ENCODE results near the gene DMXL1. TPM values are rescaled to one million over a fixed set of nuclear protein-coding genes. Genes with fewer than 3 reads are reported as not detected.

The DMXL1 gene
- polyA plus RNA-seq, 1 of the 3 experiments (the other 2 are of a cell fraction): 6.6 TPM

DNA sequence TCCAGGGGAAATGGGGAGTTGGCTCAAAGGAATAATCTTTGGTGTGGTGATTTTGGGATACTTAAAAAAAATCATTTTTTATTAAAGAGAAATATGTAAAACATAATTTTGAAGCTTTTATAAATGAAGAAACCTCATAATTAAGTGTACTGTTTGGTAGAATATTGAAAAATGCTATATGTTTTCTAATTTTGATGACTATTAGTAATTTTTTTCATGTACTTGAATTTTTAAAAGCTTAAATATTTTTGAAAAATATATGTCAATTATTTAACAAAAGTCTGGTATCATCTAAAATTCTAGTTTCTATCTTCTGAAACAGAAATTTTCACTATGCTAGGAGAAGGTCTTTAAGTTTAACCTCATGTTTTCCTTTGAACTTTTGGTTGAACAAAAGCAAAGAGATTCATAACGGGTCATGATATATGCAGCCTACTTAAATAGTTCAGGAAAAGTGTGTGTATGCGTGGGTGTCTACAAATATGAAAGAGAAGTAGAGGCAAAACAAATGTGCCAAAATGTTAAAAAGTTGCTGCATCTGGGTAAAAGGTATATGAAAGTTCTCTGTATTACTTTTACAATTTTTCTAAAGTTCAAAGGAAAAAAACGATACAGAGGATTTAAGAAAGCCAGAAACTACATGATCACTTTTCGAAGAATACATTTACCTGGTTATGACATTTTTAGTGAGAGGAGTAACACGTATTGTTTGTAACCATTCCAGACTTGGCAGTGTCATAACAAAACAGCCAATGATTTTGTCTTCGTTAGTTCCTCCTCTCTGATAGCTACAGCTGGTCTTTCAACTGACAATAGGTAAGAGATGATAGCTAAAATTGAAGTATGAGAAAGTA lies 167.6 kb downstream of the DMXL1 start:
- Histone ChIP-seq H3K9me3 (no peaks in the 10 kb centered on the region), H3K9ac (no peak overlapping the region), H3K4me2 (no peak overlapping the region), H3K79me2 (ENCODE audit: insufficient read depth) (no peaks in the 10 kb centered on the region), H3F3A (replicated peaks; ENCODE audit: insufficient read depth) (no peaks in the 10 kb centered on the region), H4K20me1 (ENCODE audit: insufficient read depth) (no peaks in the 10 kb centered on the region), H3K4me1 (ENCODE audit: control insufficient read depth in 1 of 2, insufficient read depth in 2 of 2, low read depth in 1 of 2, low read length in 1 of 2) (no peaks in the 10 kb centered on the region), H3K36me3 (replicated peaks in 1 of 2; ENCODE audit: control insufficient read depth in 1 of 2, insufficient read depth in 2 of 2, low read length in 1 of 2) (peaks cover 20 to 29% of the 10 kb centered on the region in 2 experiments), H2AFZ (ENCODE audit: low read depth) (no peak overlapping the region), H3K9me2 (no peaks in the 10 kb centered on the region), H3K27me3 (ENCODE audit: insufficient read depth) (no peaks in the 10 kb centered on the region), H3K27ac (ENCODE audit: low read depth in 2 of 2, low read length in 1 of 2) (no peak overlapping the region), H3K4me3 (ENCODE audit: low read depth in 2 of 2, low read length in 1 of 2) (no peak overlapping the region)
- POLR2A ChIA-PET: no interaction called here
- 94% methylated on average over 6 of the region's 6 CpGs for WGBS (ENCODE audit: low lambda C conversion rate)
- CTCF ChIA-PET: interaction anchor here (1.3 kb wide), 1 partner anchor 174 kb away, joined by 4 read pairs; no protein-coding TSS in a partner anchor
- DNase-seq: no peak
- TF ChIP-seq, protein P1, sequence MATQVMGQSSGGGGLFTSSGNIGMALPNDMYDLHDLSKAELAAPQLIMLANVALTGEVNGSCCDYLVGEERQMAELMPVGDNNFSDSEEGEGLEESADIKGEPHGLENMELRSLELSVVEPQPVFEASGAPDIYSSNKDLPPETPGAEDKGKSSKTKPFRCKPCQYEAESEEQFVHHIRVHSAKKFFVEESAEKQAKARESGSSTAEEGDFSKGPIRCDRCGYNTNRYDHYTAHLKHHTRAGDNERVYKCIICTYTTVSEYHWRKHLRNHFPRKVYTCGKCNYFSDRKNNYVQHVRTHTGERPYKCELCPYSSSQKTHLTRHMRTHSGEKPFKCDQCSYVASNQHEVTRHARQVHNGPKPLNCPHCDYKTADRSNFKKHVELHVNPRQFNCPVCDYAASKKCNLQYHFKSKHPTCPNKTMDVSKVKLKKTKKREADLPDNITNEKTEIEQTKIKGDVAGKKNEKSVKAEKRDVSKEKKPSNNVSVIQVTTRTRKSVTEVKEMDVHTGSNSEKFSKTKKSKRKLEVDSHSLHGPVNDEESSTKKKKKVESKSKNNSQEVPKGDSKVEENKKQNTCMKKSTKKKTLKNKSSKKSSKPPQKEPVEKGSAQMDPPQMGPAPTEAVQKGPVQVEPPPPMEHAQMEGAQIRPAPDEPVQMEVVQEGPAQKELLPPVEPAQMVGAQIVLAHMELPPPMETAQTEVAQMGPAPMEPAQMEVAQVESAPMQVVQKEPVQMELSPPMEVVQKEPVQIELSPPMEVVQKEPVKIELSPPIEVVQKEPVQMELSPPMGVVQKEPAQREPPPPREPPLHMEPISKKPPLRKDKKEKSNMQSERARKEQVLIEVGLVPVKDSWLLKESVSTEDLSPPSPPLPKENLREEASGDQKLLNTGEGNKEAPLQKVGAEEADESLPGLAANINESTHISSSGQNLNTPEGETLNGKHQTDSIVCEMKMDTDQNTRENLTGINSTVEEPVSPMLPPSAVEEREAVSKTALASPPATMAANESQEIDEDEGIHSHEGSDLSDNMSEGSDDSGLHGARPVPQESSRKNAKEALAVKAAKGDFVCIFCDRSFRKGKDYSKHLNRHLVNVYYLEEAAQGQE (IDR thresholded peaks at IDR 0.05; ENCODE audit: low read depth, low read length): no peak
- TF ChIP-seq GATA2 (CRISPR knock-in tag; IDR thresholded peaks at IDR 0.05) (no peak), RAD21 (IDR thresholded peaks at IDR 0.05; ENCODE audit: low read length) (no peak), JUND (IDR thresholded peaks at IDR 0.05) (no peak), GABPA (IDR thresholded peaks at IDR 0.05; ENCODE audit: low read depth) (no peak), YY1 (IDR thresholded peaks at IDR 0.05; ENCODE audit: low read depth) (no peak), EP300 (IDR thresholded peaks at IDR 0.05; ENCODE audit: borderline replicate concordance in 1 of 2, low read depth in 1 of 2, low read length in 1 of 2) (no peak), CHD2 (IDR thresholded peaks at IDR 0.05; ENCODE audit: low read length, partially characterized antibody) (no peak), SIN3A (IDR thresholded peaks at IDR 0.05; ENCODE audit: borderline replicate concordance, low read depth, low read length) (no peak)
- TF ChIP-seq, protein P2, sequence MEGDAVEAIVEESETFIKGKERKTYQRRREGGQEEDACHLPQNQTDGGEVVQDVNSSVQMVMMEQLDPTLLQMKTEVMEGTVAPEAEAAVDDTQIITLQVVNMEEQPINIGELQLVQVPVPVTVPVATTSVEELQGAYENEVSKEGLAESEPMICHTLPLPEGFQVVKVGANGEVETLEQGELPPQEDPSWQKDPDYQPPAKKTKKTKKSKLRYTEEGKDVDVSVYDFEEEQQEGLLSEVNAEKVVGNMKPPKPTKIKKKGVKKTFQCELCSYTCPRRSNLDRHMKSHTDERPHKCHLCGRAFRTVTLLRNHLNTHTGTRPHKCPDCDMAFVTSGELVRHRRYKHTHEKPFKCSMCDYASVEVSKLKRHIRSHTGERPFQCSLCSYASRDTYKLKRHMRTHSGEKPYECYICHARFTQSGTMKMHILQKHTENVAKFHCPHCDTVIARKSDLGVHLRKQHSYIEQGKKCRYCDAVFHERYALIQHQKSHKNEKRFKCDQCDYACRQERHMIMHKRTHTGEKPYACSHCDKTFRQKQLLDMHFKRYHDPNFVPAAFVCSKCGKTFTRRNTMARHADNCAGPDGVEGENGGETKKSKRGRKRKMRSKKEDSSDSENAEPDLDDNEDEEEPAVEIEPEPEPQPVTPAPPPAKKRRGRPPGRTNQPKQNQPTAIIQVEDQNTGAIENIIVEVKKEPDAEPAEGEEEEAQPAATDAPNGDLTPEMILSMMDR (IDR thresholded peaks at IDR 0.05): no peak
- TF ChIP-seq, protein P3, sequence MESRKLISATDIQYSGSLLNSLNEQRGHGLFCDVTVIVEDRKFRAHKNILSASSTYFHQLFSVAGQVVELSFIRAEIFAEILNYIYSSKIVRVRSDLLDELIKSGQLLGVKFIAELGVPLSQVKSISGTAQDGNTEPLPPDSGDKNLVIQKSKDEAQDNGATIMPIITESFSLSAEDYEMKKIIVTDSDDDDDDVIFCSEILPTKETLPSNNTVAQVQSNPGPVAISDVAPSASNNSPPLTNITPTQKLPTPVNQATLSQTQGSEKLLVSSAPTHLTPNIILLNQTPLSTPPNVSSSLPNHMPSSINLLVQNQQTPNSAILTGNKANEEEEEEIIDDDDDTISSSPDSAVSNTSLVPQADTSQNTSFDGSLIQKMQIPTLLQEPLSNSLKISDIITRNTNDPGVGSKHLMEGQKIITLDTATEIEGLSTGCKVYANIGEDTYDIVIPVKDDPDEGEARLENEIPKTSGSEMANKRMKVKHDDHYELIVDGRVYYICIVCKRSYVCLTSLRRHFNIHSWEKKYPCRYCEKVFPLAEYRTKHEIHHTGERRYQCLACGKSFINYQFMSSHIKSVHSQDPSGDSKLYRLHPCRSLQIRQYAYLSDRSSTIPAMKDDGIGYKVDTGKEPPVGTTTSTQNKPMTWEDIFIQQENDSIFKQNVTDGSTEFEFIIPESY (IDR thresholded peaks at IDR 0.05; ENCODE audit: borderline replicate concordance, low read depth): no peak
